ENCODE results near the gene EML4.

DNA sequence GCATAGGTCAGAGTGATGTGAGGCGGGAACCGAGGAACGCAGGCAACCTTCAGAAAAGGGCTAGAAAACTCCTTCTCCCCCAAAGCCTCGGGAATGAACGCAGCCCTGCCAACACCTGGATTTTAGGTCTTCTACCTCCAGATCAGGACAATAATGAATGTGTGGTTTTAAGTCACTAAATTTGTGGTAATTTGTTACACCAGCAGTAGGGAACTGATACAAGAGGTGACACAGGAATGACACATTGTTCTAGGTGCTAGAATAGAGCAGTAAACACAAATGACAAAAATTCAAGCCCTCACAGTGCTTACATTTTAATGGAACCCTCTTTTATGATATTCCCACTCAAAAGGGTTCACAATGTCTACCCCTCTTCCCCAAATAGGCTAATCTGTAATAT, 39.2 kb upstream of the EML4 start:
- TF ChIP-seq GATA2 (IDR thresholded peaks at IDR 0.05; ENCODE audit: low read depth, low read length), result no peak
- TF ChIP-seq GATA3 (IDR thresholded peaks at IDR 0.05; ENCODE audit: low read depth, low read length), result no peak

Data from SH-SY5Y (cell line).